WTC11 (cell line): ENCODE results near the gene TUSC2. TPM values are rescaled to one million over a fixed set of nuclear protein-coding genes. Genes with fewer than 3 reads are reported as not detected.
A peak's percentile ranks its signal among the peaks of the same experiment; 100 is the strongest.

ENCODE experiments used
- ATAC-seq: fragments of 200-7000 bp; cut with Tn5 transposase; 2 replicates; pipeline ENCODE4 v1.10.0; 2021; ENCODE audit warnings: mild to moderate bottlenecking, moderate library complexity
- CTCF ChIA-PET: fragments of 300-600 bp; sonication (Branson Sonifier 250); formaldehyde crosslinking; loops from one replicate; lab custom pipeline; 2021; ENCODE audit warnings: antibody characterized with exemption; lab: Charles Lee
- POLR2A ChIA-PET: fragments of 350-600 bp; sonication (Branson Sonifier 250); formaldehyde crosslinking; loops from one replicate; lab custom pipeline; 2021; ENCODE audit warnings: antibody characterized with exemption; lab: Charles Lee
- DNase-seq: peaks from one replicate; pipeline ENCODE4 v3.0.0; 2021; ENCODE audit warnings: low spot score
- H3K27ac Mint-ChIP-seq: 2 replicates; pipeline ENCODE4 v1.8.0; 2021; ENCODE audit warnings: mixed read lengths
- H3K27me3 Mint-ChIP-seq: 2 replicates; pipeline ENCODE4 v1.8.0; 2021; ENCODE audit warnings: low read depth, mild to moderate bottlenecking, moderate library complexity, mixed read lengths
- H3K36me3 Mint-ChIP-seq: 2 replicates; pipeline ENCODE4 v1.8.0; 2021; ENCODE audit warnings: mixed read lengths
- H3K4me1 Mint-ChIP-seq: 2 replicates; pipeline ENCODE4 v1.8.0; 2022; ENCODE audit warnings: mixed read lengths
- H3K4me3 Mint-ChIP-seq: 2 replicates; pipeline ENCODE4 v1.8.0; 2021; ENCODE audit warnings: mild to moderate bottlenecking, moderate library complexity, mixed read lengths
- H3K9me3 Mint-ChIP-seq: 2 replicates; pipeline ENCODE4 v1.8.0; 2021; ENCODE audit warnings: mixed read lengths
- CBFB ChIP-seq: sonication (generic); formaldehyde crosslinking; IDR thresholded peaks from 2 replicates; pipeline ENCODE4 v1.8.1; 2022; ENCODE audit warnings: mild to moderate bottlenecking, low read depth, missing genetic modification reagents
- EMX1 ChIP-seq: fragments of 250-450 bp; sonication (Bioruptor Pico); IDR thresholded peaks from 2 replicates; pipeline ENCODE4 v1.8.0; 2021; ENCODE audit warnings: mild to moderate bottlenecking
- ESRRA ChIP-seq: sonication (generic); formaldehyde crosslinking; IDR thresholded peaks from 2 replicates; pipeline ENCODE4 v1.8.1; 2022; ENCODE audit warnings: mild to moderate bottlenecking, missing genetic modification reagents, borderline replicate concordance
- FOXK1 ChIP-seq: sonication (generic); formaldehyde crosslinking; IDR thresholded peaks from 2 replicates; pipeline ENCODE4 v1.8.0; 2022; ENCODE audit warnings: mild to moderate bottlenecking, moderate library complexity, missing genetic modification reagents
- FOXP4 ChIP-seq: sonication (generic); formaldehyde crosslinking; IDR thresholded peaks from 2 replicates; pipeline ENCODE4 v1.8.0; 2022; ENCODE audit warnings: mild to moderate bottlenecking, missing genetic modification reagents
- GABPB1 ChIP-seq: sonication (generic); formaldehyde crosslinking; IDR thresholded peaks from 2 replicates; pipeline ENCODE4 v1.8.1; 2023; ENCODE audit warnings: mild to moderate bottlenecking, missing genetic modification reagents
- HMGXB4 ChIP-seq: sonication (generic); formaldehyde crosslinking; IDR thresholded peaks from 2 replicates; pipeline ENCODE4 v1.8.1; 2023; ENCODE audit warnings: mild to moderate bottlenecking, moderate library complexity, missing genetic modification reagents
- IRF2 ChIP-seq: sonication (generic); formaldehyde crosslinking; IDR thresholded peaks from 2 replicates; pipeline ENCODE4 v1.8.0; 2022; ENCODE audit warnings: low read depth, missing genetic modification reagents, borderline replicate concordance
- MXD4 ChIP-seq: fragments of 250-450 bp; sonication (Bioruptor Pico); IDR thresholded peaks from 2 replicates; pipeline ENCODE4 v1.8.0; 2021; ENCODE audit warnings: mild to moderate bottlenecking, moderate library complexity, borderline replicate concordance
- MYBL2 ChIP-seq: sonication (generic); formaldehyde crosslinking; IDR thresholded peaks from 2 replicates; pipeline ENCODE4 v1.8.1; 2023; ENCODE audit warnings: mild to moderate bottlenecking, moderate library complexity, missing genetic modification reagents
- NFATC4 ChIP-seq: fragments of 250-450 bp; sonication (Bioruptor Pico); IDR thresholded peaks from 2 replicates; pipeline ENCODE4 v1.9.0; 2021; ENCODE audit warnings: mild to moderate bottlenecking
- NFYB ChIP-seq: sonication (generic); formaldehyde crosslinking; conservative IDR thresholded peaks from 2 replicates; pipeline ENCODE4 v1.8.0; 2022; ENCODE audit warnings: low read depth, missing genetic modification reagents
- NR1H2 ChIP-seq: sonication (generic); formaldehyde crosslinking; IDR thresholded peaks from 2 replicates; pipeline ENCODE4 v1.9.0; 2021; ENCODE audit warnings: mild to moderate bottlenecking, moderate library complexity, missing genetic modification reagents
- NR2C2 ChIP-seq: sonication (generic); formaldehyde crosslinking; IDR thresholded peaks from 2 replicates; pipeline ENCODE4 v1.8.0; 2022; ENCODE audit warnings: mild to moderate bottlenecking, missing genetic modification reagents
- NR3C1 ChIP-seq: sonication (generic); formaldehyde crosslinking; conservative IDR thresholded peaks from 2 replicates; pipeline ENCODE4 v1.8.1; 2023; ENCODE audit warnings: low read depth, mild to moderate bottlenecking, missing genetic modification reagents
- RORB ChIP-seq: fragments of 250-450 bp; sonication (Bioruptor Pico); IDR thresholded peaks from 2 replicates; pipeline ENCODE4 v1.9.0; 2021; ENCODE audit warnings: mild to moderate bottlenecking
- SOX15 ChIP-seq: fragments of 250-450 bp; sonication (Bioruptor Pico); IDR thresholded peaks from 2 replicates; pipeline ENCODE4 v1.9.0; 2021; ENCODE audit warnings: mild to moderate bottlenecking
- TEAD4 ChIP-seq: sonication (generic); formaldehyde crosslinking; IDR thresholded peaks from 2 replicates; pipeline ENCODE4 v1.8.0; 2022; ENCODE audit warnings: mild to moderate bottlenecking, missing genetic modification reagents
- TP53 ChIP-seq: sonication (generic); formaldehyde crosslinking; IDR thresholded peaks from 2 replicates; pipeline ENCODE4 v1.8.1; 2023; ENCODE audit warnings: mild to moderate bottlenecking, missing genetic modification reagents
- USF1 ChIP-seq: sonication (generic); formaldehyde crosslinking; IDR thresholded peaks from 2 replicates; pipeline ENCODE4 v1.8.0; 2022; ENCODE audit warnings: mild to moderate bottlenecking, missing genetic modification reagents
- USF2 ChIP-seq: sonication (generic); formaldehyde crosslinking; IDR thresholded peaks from 2 replicates; pipeline ENCODE4 v1.8.1; 2023; ENCODE audit warnings: mild to moderate bottlenecking, missing genetic modification reagents, moderate library complexity
- ZNF232 ChIP-seq: sonication (generic); formaldehyde crosslinking; IDR thresholded peaks from 2 replicates; pipeline ENCODE4 v1.8.0; 2022; ENCODE audit warnings: mild to moderate bottlenecking, missing genetic modification reagents
- ZNF317 ChIP-seq: sonication (generic); formaldehyde crosslinking; IDR thresholded peaks from 2 replicates; pipeline ENCODE4 v1.8.1; 2023; ENCODE audit warnings: low read depth, mild to moderate bottlenecking, moderate library complexity, missing genetic modification reagents, borderline replicate concordance
- ZSCAN18 ChIP-seq: fragments of 250-450 bp; sonication (Bioruptor Pico); IDR thresholded peaks from 2 replicates; pipeline ENCODE4 v2.1.2; 2022; ENCODE audit warnings: mild to moderate bottlenecking, moderate library complexity
- total RNA-seq: library from RNA; stranded (reverse); gene quantifications from 3 replicates; pipeline ENCODE4 v1.2.3, GENCODE V29; 2021

The TUSC2 gene
- total RNA-seq, 1 experiment from 2014 or later: 41.1 TPM

- TF ChIP-seq USF1 (CRISPR knock-in tag): peak; percentile 18; the same call in 1 of the 2 replicates
- no peak for TF ChIP-seq TP53
- TF ChIP-seq GABPB1 (CRISPR knock-in tag): no peak
- no peak for TF ChIP-seq MXD4
- TF ChIP-seq FOXK1 (CRISPR knock-in tag): peak; percentile 36; the same call in 1 of the 2 replicates
- no peak for TF ChIP-seq NFYB (CRISPR knock-in tag)
- TF ChIP-seq ESRRA (CRISPR knock-in tag): no peak
- TF ChIP-seq SOX15 (CRISPR knock-in tag): no peak
- peak; percentile 91 for TF ChIP-seq FOXP4 (CRISPR knock-in tag)
- TF ChIP-seq MYBL2: no peak
- no peak for TF ChIP-seq NFATC4 (CRISPR knock-in tag)
- no peak for TF ChIP-seq EMX1 (CRISPR knock-in tag)
- TF ChIP-seq CBFB (CRISPR knock-in tag): 0 out of 2 replicates have a peak, but pooled peaks have one; percentile 56
- no peak for TF ChIP-seq NR2C2 (CRISPR knock-in tag)
- no peak for TF ChIP-seq USF2
These were observed 51.8 kb downstream of the TUSC2 start (continued) for GRCh38 chr3:50275996-50276761.

- POLR2A ChIA-PET: interaction anchor here (0.8 to 1.5 kb wide), 5 partner anchors 15 to 58 kb away, joined by 3 to 5 read pairs (median 3); partner anchors contain the start of genes IFRD2 and TUSC2
- Mint-ChIP-seq H3K27ac (no peak overlapping the region), H3K9me3 (no peaks in the 10 kb centered on the region), H3K4me3 (peak overlapping the region; percentile 80), H3K27me3 (peaks cover 64% of the 10 kb centered on the region), H3K36me3 (no peaks in the 10 kb centered on the region), H3K4me1 (peaks cover 27% of the 10 kb centered on the region)
- CTCF ChIA-PET: interaction anchor here (0.6 to 12.5 kb wide), 28 partner anchors 9 to 317 kb away, joined by 3 to 145 read pairs (median 6); partner anchors contain the start of genes GNAI2, GNAT1, HYAL1 and HYAL2
- ATAC-seq (peak; percentile 19), DNase-seq (peak; percentile 70)
- TF ChIP-seq NR1H2 (CRISPR knock-in tag) (no peak), NFATC4 (CRISPR knock-in tag) (no peak), IRF2 (CRISPR knock-in tag) (no peak), FOXP4 (CRISPR knock-in tag) (no peak), TEAD4 (no peak), NR2C2 (CRISPR knock-in tag) (no peak), RORB (CRISPR knock-in tag) (no peak), NR3C1 (no peak), ZNF232 (CRISPR knock-in tag) (no peak), HMGXB4 (CRISPR knock-in tag) (no peak; the same call in none of the 2 replicates), ZSCAN18 (CRISPR knock-in tag) (no peak), ZNF317 (no peak)
These were observed 52.7 kb downstream of the TUSC2 start for GRCh38 chr3:50275141-50275995.
